Vagina (tissue), 2 donors: ENCODE data around the gene HOXD12. TPM values are rescaled to one million over a fixed set of nuclear protein-coding genes. Genes with fewer than 3 reads are reported as not detected.

Experiments used
- DNase-seq, 2 donors: peaks; one replicate each; pipeline ENCODE4 v3.0.0-alpha.2; 2017; ENCODE audit errors: extremely low spot score in 2 of 2
- H3K27ac ChIP-seq: fragments of 200-600 bp; sonication (generic); one replicate; pipeline ENCODE4 v1.5.1; 2019
- H3K27me3 ChIP-seq: fragments of 200-600 bp; sonication (generic); one replicate; pipeline ENCODE4 v1.5.1; 2019
- H3K36me3 ChIP-seq, 2 donors: fragments of 200-600 bp; sonication (generic); one replicate each; pipeline ENCODE4 v1.5.1; 2017 to 2019
- H3K4me1 ChIP-seq: fragments of 200-600 bp; sonication (generic); one replicate; pipeline ENCODE4 v1.5.1; 2019
- H3K4me3 ChIP-seq, 2 donors: fragments of 200-600 bp; sonication (generic); 1 replicate in 1 of 2; 2 replicates in 1 of 2; pipeline ENCODE4 v1.5.1; 2016 to 2019
- H3K9me3 ChIP-seq: fragments of 200-600 bp; sonication (generic); one replicate; pipeline ENCODE4 v1.5.1; 2019
- CTCF ChIP-seq, 3 experiments: fragments of 450-650 bp in 2 of 3; fragments of 200-600 bp in 1 of 3; sonication (generic) in 1 of 3; IDR thresholded peaks; one replicate each; pipeline ENCODE4 v1.5.1; 2017 to 2019; ENCODE audit warnings: antibody characterized with exemption in 3 of 3, mild to moderate bottlenecking in 2 of 3, moderate library complexity in 2 of 3
- POLR2A ChIP-seq, 2 donors: fragments of 450-650 bp; IDR thresholded peaks; one replicate each; pipeline ENCODE4 v1.6.1; 2017; ENCODE audit warnings: antibody characterized with exemption in 2 of 2, mild to moderate bottlenecking in 2 of 2, moderate library complexity in 2 of 2
- POLR2AphosphoS5 ChIP-seq, 2 donors: sonication (generic); formaldehyde crosslinking; IDR thresholded peaks; one replicate each; pipeline ENCODE4 v1.9.0; 2017; ENCODE audit warnings: antibody characterized with exemption in 2 of 2, mild to moderate bottlenecking in 2 of 2, low read depth in 1 of 2; ENCODE audit not compliant: insufficient read depth in 1 of 2
- intact Hi-C: fragments of 100-400 bp; cut with DNase I; formaldehyde crosslinking; loops from one replicate; pipeline ENCODE4 v1.15.1; 2023
- total RNA-seq: library from RNA; depleted of rRNA; stranded (reverse); fragments of >200 nt; gene quantifications from one replicate; pipeline ENCODE4 v1.2.3, GENCODE V29; 2016

The HOXD12 gene
- total RNA-seq, 1 donor from 2014 or later, result 1.7 TPM

- Histone ChIP-seq H3K27ac (no peak overlapping the region), H3K27me3 (no peaks in the 10 kb centered on the region), H3K4me1 (peaks cover 57% of the 10 kb centered on the region), H3K9me3 (no peaks in the 10 kb centered on the region), H3K36me3 (no peaks in the 10 kb centered on the region), H3K4me3 (peak overlapping the region; percentile 54 to 59)
- intact Hi-C loops, result no loop called here
- TF ChIP-seq POLR2AphosphoS5 (IDR thresholded peaks at IDR 0.05; ENCODE audit: insufficient read depth in 1 of 2, low read depth in 1 of 2), result no peak
- no peak for TF ChIP-seq CTCF (IDR thresholded peaks at IDR 0.05)
- TF ChIP-seq POLR2A (IDR thresholded peaks at IDR 0.05), result no peak
- no peak for DNase-seq
These were observed 9.8 kb downstream of the HOXD12 start for GRCh38 chr2:176109192-176109901.

GRCh38 chr2:176109946-176110345 lies 10.4 kb downstream of the HOXD12 start:
- no peak for DNase-seq
- H3K27ac ChIP-seq, result no peak overlapping the region
- no peak overlapping the region for H3K4me3 ChIP-seq
- intact Hi-C loops, result no loop called here
- no peaks in the 10 kb centered on the region for H3K27me3 ChIP-seq
- no peaks in the 10 kb centered on the region for H3K9me3 ChIP-seq
- H3K4me1 ChIP-seq, result peaks cover 51% of the 10 kb centered on the region
- no peaks in the 10 kb centered on the region for H3K36me3 ChIP-seq
- TF ChIP-seq POLR2A (IDR thresholded peaks at IDR 0.05), result no peak
- TF ChIP-seq CTCF (IDR thresholded peaks at IDR 0.05), result no peak
- no peak for TF ChIP-seq POLR2AphosphoS5 (IDR thresholded peaks at IDR 0.05; ENCODE audit: insufficient read depth in 1 of 2, low read depth in 1 of 2)

GRCh38 chr2:176110415-176111308 lies 11.1 kb downstream of the HOXD12 start:
- no peak overlapping the region for H3K27ac ChIP-seq
- H3K4me3 ChIP-seq, result peak overlapping the region in 1 of 2 donors; percentile 3
- peaks cover 52% of the 10 kb centered on the region for H3K4me1 ChIP-seq
- H3K27me3 ChIP-seq, result no peaks in the 10 kb centered on the region
- TF ChIP-seq POLR2AphosphoS5 (IDR thresholded peaks at IDR 0.05; ENCODE audit: insufficient read depth in 1 of 2, low read depth in 1 of 2), result no peak
- TF ChIP-seq CTCF (IDR thresholded peaks at IDR 0.05), result no peak
- TF ChIP-seq POLR2A (IDR thresholded peaks at IDR 0.05), result no peak
- intact Hi-C loops, result no loop called here
- no peaks in the 10 kb centered on the region for H3K36me3 ChIP-seq
- no peaks in the 10 kb centered on the region for H3K9me3 ChIP-seq
- DNase-seq, result no peak

- no peaks in the 10 kb centered on the region for H3K36me3 ChIP-seq
- DNase-seq, result no peak
- no peak overlapping the region for H3K27ac ChIP-seq
- no peaks in the 10 kb centered on the region for H3K27me3 ChIP-seq
- no peaks in the 10 kb centered on the region for H3K9me3 ChIP-seq
- H3K4me3 ChIP-seq, result peak overlapping the region in 1 of 2 donors; percentile 3
- peaks cover 57% of the 10 kb centered on the region for H3K4me1 ChIP-seq
- intact Hi-C loops, result no loop called here
- TF ChIP-seq POLR2A (IDR thresholded peaks at IDR 0.05), result no peak
- no peak for TF ChIP-seq POLR2AphosphoS5 (IDR thresholded peaks at IDR 0.05; ENCODE audit: insufficient read depth in 1 of 2, low read depth in 1 of 2)
- no peak for TF ChIP-seq CTCF (IDR thresholded peaks at IDR 0.05)
These were observed 11.7 kb downstream of the HOXD12 start for GRCh38 chr2:176111309-176111663.
